ENCODE data around the gene NPVF.

DNA sequence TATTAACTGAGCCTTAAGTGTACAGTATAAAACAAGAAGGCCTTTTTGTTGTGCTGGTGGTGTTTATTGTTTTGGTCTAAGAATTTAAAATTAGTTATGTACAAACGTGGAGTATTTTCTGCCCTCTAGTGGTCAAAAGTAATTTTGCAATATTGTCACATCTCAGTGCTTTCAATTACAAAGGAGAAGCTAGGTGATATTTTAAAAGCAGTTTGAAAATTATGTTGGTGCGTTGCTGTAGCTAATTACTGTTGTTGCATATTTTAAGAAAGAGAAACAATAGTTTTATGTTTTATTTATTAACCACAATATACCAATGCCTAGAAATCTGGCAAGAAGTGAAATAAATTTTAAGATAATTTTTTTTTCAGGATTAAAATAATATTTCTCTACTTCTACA is 11.4 kb downstream of the NPVF start:
- TF ChIP-seq, protein P1, sequence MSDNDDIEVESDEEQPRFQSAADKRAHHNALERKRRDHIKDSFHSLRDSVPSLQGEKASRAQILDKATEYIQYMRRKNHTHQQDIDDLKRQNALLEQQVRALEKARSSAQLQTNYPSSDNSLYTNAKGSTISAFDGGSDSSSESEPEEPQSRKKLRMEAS (IDR thresholded peaks at IDR 0.05), result no peak
- TF ChIP-seq EP300 (IDR thresholded peaks at IDR 0.05; ENCODE audit: borderline replicate concordance) (no peak), TAF1 (IDR thresholded peaks at IDR 0.05; ENCODE audit: low read depth) (no peak), CEBPB (IDR thresholded peaks at IDR 0.05) (no peak), EGR1 (IDR thresholded peaks at IDR 0.05) (no peak), YY1 (IDR thresholded peaks at IDR 0.05; ENCODE audit: low read depth) (no peak), TCF12 (IDR thresholded peaks at IDR 0.05; ENCODE audit: low read depth) (no peak), NFIC (IDR thresholded peaks at IDR 0.05) (no peak), FOXM1 (IDR thresholded peaks at IDR 0.05; ENCODE audit: borderline replicate concordance, low read depth) (no peak), CREB1 (IDR thresholded peaks at IDR 0.05; ENCODE audit: low read depth) (no peak)
- TF ChIP-seq, protein P2, sequence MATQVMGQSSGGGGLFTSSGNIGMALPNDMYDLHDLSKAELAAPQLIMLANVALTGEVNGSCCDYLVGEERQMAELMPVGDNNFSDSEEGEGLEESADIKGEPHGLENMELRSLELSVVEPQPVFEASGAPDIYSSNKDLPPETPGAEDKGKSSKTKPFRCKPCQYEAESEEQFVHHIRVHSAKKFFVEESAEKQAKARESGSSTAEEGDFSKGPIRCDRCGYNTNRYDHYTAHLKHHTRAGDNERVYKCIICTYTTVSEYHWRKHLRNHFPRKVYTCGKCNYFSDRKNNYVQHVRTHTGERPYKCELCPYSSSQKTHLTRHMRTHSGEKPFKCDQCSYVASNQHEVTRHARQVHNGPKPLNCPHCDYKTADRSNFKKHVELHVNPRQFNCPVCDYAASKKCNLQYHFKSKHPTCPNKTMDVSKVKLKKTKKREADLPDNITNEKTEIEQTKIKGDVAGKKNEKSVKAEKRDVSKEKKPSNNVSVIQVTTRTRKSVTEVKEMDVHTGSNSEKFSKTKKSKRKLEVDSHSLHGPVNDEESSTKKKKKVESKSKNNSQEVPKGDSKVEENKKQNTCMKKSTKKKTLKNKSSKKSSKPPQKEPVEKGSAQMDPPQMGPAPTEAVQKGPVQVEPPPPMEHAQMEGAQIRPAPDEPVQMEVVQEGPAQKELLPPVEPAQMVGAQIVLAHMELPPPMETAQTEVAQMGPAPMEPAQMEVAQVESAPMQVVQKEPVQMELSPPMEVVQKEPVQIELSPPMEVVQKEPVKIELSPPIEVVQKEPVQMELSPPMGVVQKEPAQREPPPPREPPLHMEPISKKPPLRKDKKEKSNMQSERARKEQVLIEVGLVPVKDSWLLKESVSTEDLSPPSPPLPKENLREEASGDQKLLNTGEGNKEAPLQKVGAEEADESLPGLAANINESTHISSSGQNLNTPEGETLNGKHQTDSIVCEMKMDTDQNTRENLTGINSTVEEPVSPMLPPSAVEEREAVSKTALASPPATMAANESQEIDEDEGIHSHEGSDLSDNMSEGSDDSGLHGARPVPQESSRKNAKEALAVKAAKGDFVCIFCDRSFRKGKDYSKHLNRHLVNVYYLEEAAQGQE (IDR thresholded peaks at IDR 0.05; ENCODE audit: low read depth), result no peak
